ENCODE results near the gene ZNF236. TPM values are rescaled to one million over a fixed set of nuclear protein-coding genes. Genes with fewer than 3 reads are reported as not detected.

Gene ZNF236
- polyA plus RNA-seq, 2 of the 4 experiments (the other 2 are of a cell fraction) = 2.6 to 7.8 TPM

DNA sequence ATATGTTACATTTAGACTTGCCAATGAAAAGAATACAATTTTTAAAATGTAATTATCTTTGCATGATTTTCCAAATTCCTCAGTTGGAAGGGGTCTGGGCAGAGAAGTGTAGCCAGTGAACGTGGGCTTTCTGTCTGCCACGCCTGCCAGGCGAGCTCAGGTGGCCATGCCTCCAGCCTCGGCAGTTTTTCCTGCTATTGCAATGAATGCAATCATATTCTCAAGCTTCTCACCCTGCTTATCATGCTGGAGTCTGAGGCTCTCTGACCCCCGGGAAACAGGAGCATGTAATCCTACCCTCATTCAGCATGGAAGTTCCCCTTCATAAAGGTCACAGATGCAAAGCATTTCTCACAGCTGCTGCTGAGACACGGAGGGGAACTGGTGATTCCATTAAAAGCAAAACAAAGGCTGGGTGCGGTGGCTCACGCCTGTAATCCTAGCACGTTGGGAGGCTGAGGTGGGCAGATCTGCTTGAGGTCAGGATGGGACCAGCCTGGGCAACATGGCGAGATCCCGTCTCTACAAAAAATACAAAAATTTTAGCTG lies 155.4 kb downstream of the ZNF236 start:
- Histone ChIP-seq H3K4me1 (no peaks in the 10 kb centered on the region), H3K4me2 (no peak overlapping the region), H3K4me3 (no peak overlapping the region), H3K27ac (no peak overlapping the region), H3K9me3 (no peaks in the 10 kb centered on the region)
- DNase-seq (ENCODE audit: low read depth in 1 of 2, low spot score in 1 of 2) (no peak), ATAC-seq (no peak), FAIRE-seq (no peak)
- ChIA-PET CTCF (interaction anchor here (0.6 to 0.9 kb wide), 2 partner anchors 174 to 297 kb away, joined by 3 to 4 read pairs; no protein-coding TSS in a partner anchor), POLR2A (no interaction called here)
- TF ChIP-seq CEBPB (IDR thresholded peaks at IDR 0.05) (no peak), EHMT2 (IDR thresholded peaks at IDR 0.05; ENCODE audit: low read depth) (no peak), RARB (CRISPR knock-in tag; IDR thresholded peaks at IDR 0.05) (no peak), HOXA7 (CRISPR knock-in tag; IDR thresholded peaks at IDR 0.05) (no peak), ESRRA (IDR thresholded peaks at IDR 0.05; ENCODE audit: borderline replicate concordance, low read length) (no peak), GATA3 (IDR thresholded peaks at IDR 0.05; ENCODE audit: borderline replicate concordance) (no peak), MAZ (IDR thresholded peaks at IDR 0.05; ENCODE audit: borderline replicate concordance, low read depth, low read length) (no peak), JUNB (IDR thresholded peaks at IDR 0.05) (no peak), FOSB (CRISPR knock-in tag; IDR thresholded peaks at IDR 0.05) (no peak), RFX5 (IDR thresholded peaks at IDR 0.05) (no peak), MAFK (IDR thresholded peaks at IDR 0.05; ENCODE audit: partially characterized antibody) (no peak), EP300 (IDR thresholded peaks at IDR 0.05) (no peak), CHD4 (IDR thresholded peaks at IDR 0.05; ENCODE audit: borderline replicate concordance) (no peak), BHLHE40 (IDR thresholded peaks at IDR 0.05; ENCODE audit: low read depth, low read length) (no peak), NPAS2 (CRISPR knock-in tag; IDR thresholded peaks at IDR 0.05; ENCODE audit: borderline replicate concordance) (no peak)
- TF ChIP-seq, protein P1, sequence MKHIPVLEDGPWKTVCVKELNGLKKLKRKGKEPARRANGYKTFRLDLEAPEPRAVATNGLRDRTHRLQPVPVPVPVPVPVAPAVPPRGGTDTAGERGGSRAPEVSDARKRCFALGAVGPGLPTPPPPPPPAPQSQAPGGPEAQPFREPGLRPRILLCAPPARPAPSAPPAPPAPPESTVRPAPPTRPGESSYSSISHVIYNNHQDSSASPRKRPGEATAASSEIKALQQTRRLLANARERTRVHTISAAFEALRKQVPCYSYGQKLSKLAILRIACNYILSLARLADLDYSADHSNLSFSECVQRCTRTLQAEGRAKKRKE (CRISPR knock-in tag; IDR thresholded peaks at IDR 0.05; ENCODE audit: low read depth) = no peak
- WGBS (ENCODE audit: missing lambda C conversion rate) = 89% methylated on average over 11 of the region's 11 CpGs

DNA sequence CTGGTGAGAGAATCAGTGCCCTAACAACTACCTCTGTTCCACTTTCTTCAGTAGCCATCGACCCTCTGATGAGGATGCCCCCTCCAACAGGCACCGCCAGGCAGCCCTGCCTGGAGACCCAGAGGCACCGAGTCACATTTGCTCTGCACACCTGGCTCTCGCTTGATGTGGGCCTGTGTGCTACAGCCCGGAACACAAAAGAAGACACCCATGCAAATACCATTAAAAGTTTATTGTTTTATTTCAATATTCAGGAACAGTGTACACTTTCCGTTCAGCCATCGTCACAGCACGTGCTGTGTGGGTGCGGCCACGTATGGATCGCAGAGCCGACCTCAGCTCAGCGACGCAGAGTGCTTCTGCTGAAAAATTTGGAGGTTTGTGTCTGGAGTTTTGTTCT lies 156.3 kb downstream of the ZNF236 start:
- WGBS (ENCODE audit: missing lambda C conversion rate) = 86% methylated on average over 13 of the region's 14 CpGs
- H3K4me2 ChIP-seq = no peak overlapping the region
- ATAC-seq = no peak
- H3K4me1 ChIP-seq = no peaks in the 10 kb centered on the region
- ChIA-PET CTCF (interaction anchor here (0.6 kb wide), 1 partner anchor 298 kb away, joined by 3 read pairs; no protein-coding TSS in a partner anchor), POLR2A (no interaction called here)
- H3K27ac ChIP-seq = no peak overlapping the region
- FAIRE-seq = no peak
- DNase-seq (ENCODE audit: low read depth in 1 of 2, low spot score in 1 of 2) = no peak
- H3K9me3 ChIP-seq = no peaks in the 10 kb centered on the region
- no peak overlapping the region for H3K4me3 ChIP-seq
- TF ChIP-seq CHD2 (IDR thresholded peaks at IDR 0.05; ENCODE audit: low read length, partially characterized antibody) (no peak), CBX2 (IDR thresholded peaks at IDR 0.05; ENCODE audit: borderline replicate concordance, low read depth) (no peak), JUN (IDR thresholded peaks at IDR 0.05) (no peak), PHF8 (IDR thresholded peaks at IDR 0.05; ENCODE audit: borderline replicate concordance, low read depth) (no peak), MAFK (IDR thresholded peaks at IDR 0.05; ENCODE audit: partially characterized antibody) (no peak), RARB (CRISPR knock-in tag; IDR thresholded peaks at IDR 0.05) (no peak), TP53 (CRISPR knock-in tag; IDR thresholded peaks at IDR 0.05) (no peak), MAZ (IDR thresholded peaks at IDR 0.05; ENCODE audit: borderline replicate concordance, low read depth, low read length) (no peak), NR3C1 (IDR thresholded peaks at IDR 0.05) (no peak), ZSCAN20 (CRISPR knock-in tag; IDR thresholded peaks at IDR 0.05) (no peak), HOXA7 (CRISPR knock-in tag; IDR thresholded peaks at IDR 0.05) (no peak), CEBPB (IDR thresholded peaks at IDR 0.05) (no peak)
- TF ChIP-seq, protein P1 (CRISPR knock-in tag; IDR thresholded peaks at IDR 0.05; ENCODE audit: low read depth) = no peak
- TF ChIP-seq, protein P2, sequence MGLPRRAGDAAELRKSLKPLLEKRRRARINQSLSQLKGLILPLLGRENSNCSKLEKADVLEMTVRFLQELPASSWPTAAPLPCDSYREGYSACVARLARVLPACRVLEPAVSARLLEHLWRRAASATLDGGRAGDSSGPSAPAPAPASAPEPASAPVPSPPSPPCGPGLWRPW (IDR thresholded peaks at IDR 0.05) = no peak

Measured in A549 (cell line).